Activated CD4-positive, alpha-beta T cell treated with anti-CD3 and anti-CD28 coated beads, Interleukin-2, amount 10 ng/mL, durations not matched to agents 7 days and 5 days (primary cell): Measurements from ENCODE around the gene AIMP2. TPM values are rescaled to one million over a fixed set of nuclear protein-coding genes. Genes with fewer than 3 reads are reported as not detected.

Source experiments
- CTCF ChIA-PET: fragments of 350-600 bp; sonication (Branson Sonifier 250); formaldehyde crosslinking; loops from one replicate; lab custom pipeline; 2021; ENCODE audit warnings: antibody characterized with exemption; lab: Charles Lee
- POLR2A ChIA-PET: fragments of 350-600 bp; sonication (Branson Sonifier 250); formaldehyde crosslinking; loops from one replicate; lab custom pipeline; 2021; ENCODE audit warnings: antibody characterized with exemption; lab: Charles Lee
- DNase-seq: peaks from one replicate; pipeline ENCODE4 v3.0.0-alpha.2; 2020
- H3K27ac Mint-ChIP-seq: one replicate; pipeline ENCODE4 v1.8.0; 2021; ENCODE audit warnings: mild to moderate bottlenecking, moderate library complexity, mixed read lengths
- H3K27me3 Mint-ChIP-seq: one replicate; pipeline ENCODE4 v1.8.0; 2021; ENCODE audit warnings: mixed read lengths
- H3K36me3 Mint-ChIP-seq: one replicate; pipeline ENCODE4 v1.8.0; 2021; ENCODE audit warnings: low read depth, mixed read lengths
- H3K4me1 Mint-ChIP-seq: one replicate; pipeline ENCODE4 v1.8.0; 2021; ENCODE audit warnings: mixed read lengths
- H3K4me3 Mint-ChIP-seq: one replicate; pipeline ENCODE4 v1.8.0; 2021; ENCODE audit warnings: mild to moderate bottlenecking, moderate library complexity, mixed read lengths
- H3K9me3 Mint-ChIP-seq: one replicate; pipeline ENCODE4 v1.8.0; 2021; ENCODE audit warnings: mixed read lengths
- total RNA-seq, 2 experiments: library from RNA; stranded (reverse); gene quantifications; one replicate each; pipeline ENCODE4 v1.2.3, GENCODE V29; 2021

The AIMP2 gene
- total RNA-seq, 2 experiments from 2014 or later, result 31.3 to 32.3 TPM

- POLR2A ChIA-PET, result no interaction called here
- H3K36me3 Mint-ChIP-seq, result peaks cover 29% of the 10 kb centered on the region
- CTCF ChIA-PET, result interaction anchor here (0.6 to 1.0 kb wide), 3 partner anchors 12 to 23 kb away, joined by 3 to 5 read pairs (median 3); no protein-coding TSS in a partner anchor
- no peak for DNase-seq
- peaks cover 33% of the 10 kb centered on the region for H3K4me1 Mint-ChIP-seq
- H3K4me3 Mint-ChIP-seq, result no peak overlapping the region
- H3K27ac Mint-ChIP-seq, result no peak overlapping the region
- no peaks in the 10 kb centered on the region for H3K27me3 Mint-ChIP-seq
- H3K9me3 Mint-ChIP-seq, result no peaks in the 10 kb centered on the region
These were observed 3.5 kb downstream of the AIMP2 start for GRCh38 chr7:6012355-6013104.

- no peak for DNase-seq
- Mint-ChIP-seq H3K36me3 (peaks cover 46% of the 10 kb centered on the region), H3K4me1 (peaks cover 23% of the 10 kb centered on the region), H3K9me3 (no peaks in the 10 kb centered on the region), H3K27me3 (no peaks in the 10 kb centered on the region), H3K27ac (peak overlapping the region; percentile 63), H3K4me3 (no peak overlapping the region)
- ChIA-PET POLR2A (interaction anchor here (1.0 kb wide), 1 partner anchor 10 kb away, joined by 3 read pairs; no protein-coding TSS in a partner anchor), CTCF (interaction anchor here (0.9 to 1.0 kb wide), 3 partner anchors 8 to 12 kb away, joined by 3 read pairs; no protein-coding TSS in a partner anchor)
These were observed 7.0 kb downstream of the AIMP2 start for GRCh38 chr7:6015917-6016652.

- POLR2A ChIA-PET, result no interaction called here
- CTCF ChIA-PET, result no interaction called here
- H3K27ac Mint-ChIP-seq, result no peak overlapping the region
- H3K27me3 Mint-ChIP-seq, result no peaks in the 10 kb centered on the region
- no peak for DNase-seq
- H3K4me3 Mint-ChIP-seq, result no peak overlapping the region
- peaks cover 47% of the 10 kb centered on the region for H3K36me3 Mint-ChIP-seq
- H3K4me1 Mint-ChIP-seq, result peaks cover 18% of the 10 kb centered on the region
- no peaks in the 10 kb centered on the region for H3K9me3 Mint-ChIP-seq
These were observed 7.5 kb downstream of the AIMP2 start for GRCh38 chr7:6016653-6016966.

- ChIA-PET POLR2A (no interaction called here), CTCF (interaction anchor here (1.0 to 1.3 kb wide), 2 partner anchors 13 to 23 kb away, joined by 3 to 4 read pairs; no protein-coding TSS in a partner anchor)
- H3K9me3 Mint-ChIP-seq, result no peaks in the 10 kb centered on the region
- H3K36me3 Mint-ChIP-seq, result peaks cover 63% of the 10 kb centered on the region
- H3K27ac Mint-ChIP-seq, result peak overlapping the region; percentile 1
- H3K4me3 Mint-ChIP-seq, result no peak overlapping the region
- H3K4me1 Mint-ChIP-seq, result peaks cover under 1% of the 10 kb centered on the region
- no peak for DNase-seq
- no peaks in the 10 kb centered on the region for H3K27me3 Mint-ChIP-seq
These were observed 11.6 kb downstream of the AIMP2 start for GRCh38 chr7:6020371-6021286.

- no peaks in the 10 kb centered on the region for H3K9me3 Mint-ChIP-seq
- H3K27me3 Mint-ChIP-seq, result no peaks in the 10 kb centered on the region
- CTCF ChIA-PET, result interaction anchor here (1.2 kb wide), 1 partner anchor 25 kb away, joined by 3 read pairs; no protein-coding TSS in a partner anchor
- H3K4me3 Mint-ChIP-seq, result no peak overlapping the region
- peaks cover 68% of the 10 kb centered on the region for H3K36me3 Mint-ChIP-seq
- peaks cover 22% of the 10 kb centered on the region for H3K4me1 Mint-ChIP-seq
- H3K27ac Mint-ChIP-seq, result no peak overlapping the region
- no peak for DNase-seq
- POLR2A ChIA-PET, result no interaction called here
These were observed 13.6 kb downstream of the AIMP2 start for GRCh38 chr7:6022707-6023106.

GRCh38 chr7:6023974-6024435 lies 14.9 kb downstream of the AIMP2 start:
- Mint-ChIP-seq H3K27me3 (no peaks in the 10 kb centered on the region), H3K9me3 (no peaks in the 10 kb centered on the region), H3K4me3 (no peak overlapping the region), H3K4me1 (peaks cover 27% of the 10 kb centered on the region), H3K27ac (peak overlapping the region; percentile 32), H3K36me3 (peaks cover 77% of the 10 kb centered on the region)
- ChIA-PET CTCF (interaction anchor here (0.6 to 1.1 kb wide), 3 partner anchors 9 to 12 kb away, joined by 3 read pairs; no protein-coding TSS in a partner anchor), POLR2A (no interaction called here)
- DNase-seq, result no peak

- Mint-ChIP-seq H3K4me1 (peaks cover 27% of the 10 kb centered on the region), H3K9me3 (no peaks in the 10 kb centered on the region), H3K27ac (peak overlapping the region; percentile 92), H3K4me3 (peak overlapping the region; percentile 78), H3K27me3 (no peaks in the 10 kb centered on the region), H3K36me3 (peaks cover 69% of the 10 kb centered on the region)
- peak; percentile 84 for DNase-seq
- ChIA-PET POLR2A (interaction anchor here (1.0 kb wide), 1 partner anchor 11 kb away, joined by 3 read pairs; no protein-coding TSS in a partner anchor), CTCF (interaction anchor here (0.5 to 2.3 kb wide), 4 partner anchors 11 to 350 kb away, joined by 3 to 8 read pairs (median 4); partner anchors contain the start of genes AIMP2 and PMS2)
These were observed 17.1 kb downstream of the AIMP2 start for GRCh38 chr7:6026011-6026819.

- ChIA-PET CTCF (interaction anchor here (1.0 to 2.3 kb wide), 4 partner anchors 11 to 108 kb away, joined by 3 to 8 read pairs (median 4); partner anchors contain the start of genes AIMP2 and PMS2), POLR2A (interaction anchor here (1.0 kb wide), 1 partner anchor 11 kb away, joined by 3 read pairs; no protein-coding TSS in a partner anchor)
- Mint-ChIP-seq H3K27ac (peak overlapping the region; percentile 92), H3K36me3 (peaks cover 67% of the 10 kb centered on the region), H3K9me3 (no peaks in the 10 kb centered on the region), H3K4me3 (peak overlapping the region; percentile 78), H3K4me1 (peaks cover 32% of the 10 kb centered on the region), H3K27me3 (no peaks in the 10 kb centered on the region)
- DNase-seq, result no peak
These were observed 17.8 kb downstream of the AIMP2 start for GRCh38 chr7:6026820-6027311.

- no peaks in the 10 kb centered on the region for H3K27me3 Mint-ChIP-seq
- no peaks in the 10 kb centered on the region for H3K9me3 Mint-ChIP-seq
- H3K4me1 Mint-ChIP-seq, result peaks cover 38% of the 10 kb centered on the region
- no peak overlapping the region for H3K4me3 Mint-ChIP-seq
- CTCF ChIA-PET, result interaction anchor here (0.5 to 1.4 kb wide), 3 partner anchors 13 to 107 kb away, joined by 3 to 4 read pairs (median 4); no protein-coding TSS in a partner anchor
- H3K36me3 Mint-ChIP-seq, result peaks cover 60% of the 10 kb centered on the region
- POLR2A ChIA-PET, result no interaction called here
- peak overlapping the region; percentile 92 for H3K27ac Mint-ChIP-seq
- no peak for DNase-seq
These were observed 18.8 kb downstream of the AIMP2 start for GRCh38 chr7:6027806-6028365.

- Mint-ChIP-seq H3K4me1 (peaks cover 38% of the 10 kb centered on the region), H3K9me3 (no peaks in the 10 kb centered on the region), H3K36me3 (peaks cover 58% of the 10 kb centered on the region), H3K4me3 (no peak overlapping the region), H3K27ac (no peak overlapping the region), H3K27me3 (no peaks in the 10 kb centered on the region)
- ChIA-PET POLR2A (no interaction called here), CTCF (interaction anchor here (1.4 kb wide), 1 partner anchor 13 kb away, joined by 4 read pairs; no protein-coding TSS in a partner anchor)
- DNase-seq, result no peak
These were observed 19.5 kb downstream of the AIMP2 start for GRCh38 chr7:6028563-6028962.

- H3K4me1 Mint-ChIP-seq, result peaks cover 35% of the 10 kb centered on the region
- no peak for DNase-seq
- POLR2A ChIA-PET, result no interaction called here
- H3K27ac Mint-ChIP-seq, result peak within 1 kb of the TSS; percentile 6
- no peak within 1 kb of the TSS for H3K4me3 Mint-ChIP-seq
- H3K36me3 Mint-ChIP-seq, result peaks cover 58% of the 10 kb centered on the region
- no peaks in the 10 kb centered on the region for H3K27me3 Mint-ChIP-seq
- H3K9me3 Mint-ChIP-seq, result no peaks in the 10 kb centered on the region
- CTCF ChIA-PET, result interaction anchor here (1.0 kb wide), 1 partner anchor 25 kb away, joined by 5 read pairs; no protein-coding TSS in a partner anchor
These were observed 21.9 kb downstream of the AIMP2 start, which contains the start of gene ANKRD61 for GRCh38 chr7:6030988-6031387. ANKRD61 (plus strand) TSS chr7:6031376; CDS start chr7:6031376, 0 bp downstream.
